IPS DF 6.9 (cell line): ENCODE data around the gene USP48.
A peak's percentile ranks its signal among the peaks of the same experiment; 100 is the strongest.
"Not testable (repeated sequence)": the region's sequence is repeated elsewhere in the genome, so short reads cannot be mapped to it uniquely, and the experiment has no call there.

Experiments
- DNase-seq: peaks from one replicate; pipeline ENCODE4 v3.0.0-alpha.2; 2013; ENCODE audit warnings: low read depth, low spot score
- H3K27ac ChIP-seq: one replicate; pipeline ENCODE4 v1.5.1; 2013; ENCODE audit warnings: low read length, control low read depth
- H3K27me3 ChIP-seq: 2 replicates; pipeline ENCODE4 v1.6.1; 2013; ENCODE audit warnings: mild to moderate bottlenecking, low read length; ENCODE audit not compliant: control insufficient read depth, insufficient read depth
- H3K36me3 ChIP-seq: 2 replicates; pipeline ENCODE4 v1.6.1; 2013; ENCODE audit warnings: low read length; ENCODE audit not compliant: control insufficient read depth, insufficient read depth
- H3K4me1 ChIP-seq: 2 replicates; pipeline ENCODE4 v1.6.1; 2013; ENCODE audit warnings: low read length; ENCODE audit not compliant: control insufficient read depth, insufficient read depth
- H3K4me3 ChIP-seq: 2 replicates; pipeline ENCODE4 v1.5.1; 2013; ENCODE audit warnings: mild to moderate bottlenecking, low read length
- H3K9me3 ChIP-seq: 2 replicates; pipeline ENCODE4 v1.6.1; 2013; ENCODE audit warnings: low read length, inconsistent platforms; ENCODE audit not compliant: control insufficient read depth, insufficient read depth
- WGBS: extraction: QIAGEN DNeasy Blood & Tissue Kit; methylation state at CpG from one replicate; pipeline ENCODE4 v1.1.7; 2013; ENCODE audit warnings: mixed read lengths, missing lambda C conversion rate; ENCODE audit not compliant: insufficient read length, insufficient coverage; 5-methylcytosine and 5-hydroxymethylcytosine counted together

The USP48 gene

GRCh38 chr1:21814241-21814918 lies 31.4 kb upstream of the USP48 start:
- no CpG with 5 or more reads among the region's 65 CpGs for WGBS
- Histone ChIP-seq H3K36me3 (no peaks in the 10 kb centered on the region), H3K4me1 (no peaks in the 10 kb centered on the region), H3K27me3 (no peaks in the 10 kb centered on the region), H3K9me3 (no peaks in the 10 kb centered on the region), H3K27ac (no peak overlapping the region), H3K4me3 (peak overlapping the region; percentile 38; the same call in 1 of the 2 replicates)
- peak; percentile 35 for DNase-seq

DNA sequence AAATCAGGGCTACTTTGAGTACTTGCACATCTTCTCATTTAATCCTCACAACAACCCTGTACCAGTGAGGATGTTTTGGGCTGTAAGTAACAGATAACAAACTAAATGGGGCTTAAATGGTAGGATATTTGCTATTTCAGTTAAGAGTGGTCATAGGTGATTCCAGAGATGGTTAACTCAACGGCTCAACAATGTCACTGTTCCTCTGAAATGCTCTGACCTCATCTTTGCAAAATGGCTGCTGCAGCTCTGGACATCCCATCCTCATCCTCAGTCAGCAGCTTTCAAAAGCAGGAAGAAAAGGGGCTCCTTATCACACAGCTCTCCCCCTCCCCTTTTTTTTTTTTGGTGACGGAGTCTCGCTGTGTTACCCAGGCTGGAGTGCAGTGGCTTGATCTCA lies 30.6 kb upstream of the USP48 start:
- Histone ChIP-seq H3K27me3 (no peaks in the 10 kb centered on the region), H3K4me3 (no peak overlapping the region), H3K9me3 (no peaks in the 10 kb centered on the region), H3K36me3 (no peaks in the 10 kb centered on the region), H3K27ac (no peak overlapping the region), H3K4me1 (no peaks in the 10 kb centered on the region)
- DNase-seq = no peak
- WGBS = no CpG with 5 or more reads among the region's 3 CpGs

DNA sequence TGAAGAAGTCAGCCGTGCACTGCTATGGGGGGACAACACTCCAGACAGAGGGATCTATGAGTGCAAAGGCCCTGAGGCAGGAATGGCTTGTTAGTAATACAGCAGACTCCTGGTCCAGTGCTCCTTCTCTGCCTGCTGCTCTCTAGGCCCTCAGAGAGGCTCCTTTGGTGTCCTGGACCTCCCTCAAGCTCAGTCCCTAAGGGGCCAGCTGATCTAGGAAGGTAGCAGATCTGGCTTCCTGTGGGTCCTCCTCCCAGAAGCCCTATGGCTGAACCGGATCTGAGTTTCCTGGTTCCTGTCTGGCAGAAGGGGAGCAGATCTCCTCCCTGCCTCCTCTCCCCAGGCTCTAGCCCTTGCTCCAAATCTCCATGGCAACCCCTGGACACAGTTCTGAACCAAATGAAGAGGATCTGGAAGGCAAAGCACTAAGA lies 28.9 kb upstream of the USP48 start, which contains the start of gene LDLRAD2:
Gene LDLRAD2 (plus strand): TSS at position 391 of the 431 bp plus-strand sequence. CDS start 187 bp downstream, outside the sequence.
- Histone ChIP-seq H3K9me3 (no peaks in the 10 kb centered on the region), H3K4me3 (no peak within 1 kb of the TSS), H3K36me3 (no peaks in the 10 kb centered on the region), H3K27ac (no peak within 1 kb of the TSS), H3K4me1 (no peaks in the 10 kb centered on the region), H3K27me3 (no peaks in the 10 kb centered on the region)
- no peak for DNase-seq
- no CpG with 5 or more reads among the region's 2 CpGs for WGBS

DNA sequence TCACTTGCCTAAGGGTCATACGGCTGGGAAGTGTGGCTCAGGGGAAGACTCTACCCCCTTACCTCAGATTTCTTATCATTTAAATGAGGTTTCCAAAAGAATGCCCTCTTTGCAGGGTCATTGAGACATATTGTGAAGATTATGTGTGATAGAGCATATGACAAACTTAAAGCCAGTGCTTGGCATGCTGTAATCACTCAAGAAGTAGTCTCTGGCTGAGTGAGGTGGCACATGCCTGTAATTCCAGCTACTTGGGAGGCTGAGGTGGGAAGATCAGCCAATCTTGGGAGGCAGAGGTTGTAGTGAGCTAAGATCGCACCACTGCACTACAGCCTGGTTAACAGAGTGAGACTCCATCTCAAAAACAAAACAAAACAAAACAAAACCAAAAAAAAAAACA lies 21.6 kb upstream of the USP48 start:
- no CpG with 5 or more reads among the region's 2 CpGs for WGBS
- H3K9me3 ChIP-seq = no peaks in the 10 kb centered on the region
- no peak for DNase-seq
- H3K36me3 ChIP-seq = no peaks in the 10 kb centered on the region
- no peaks in the 10 kb centered on the region for H3K27me3 ChIP-seq
- no peak overlapping the region for H3K4me3 ChIP-seq
- no peaks in the 10 kb centered on the region; the same call in 1 of the 2 replicates for H3K4me1 ChIP-seq
- no peak overlapping the region for H3K27ac ChIP-seq

GRCh38 chr1:21801100-21801499 lies 18.2 kb upstream of the USP48 start:
- DNase-seq = no peak
- Histone ChIP-seq H3K9me3 (no peaks in the 10 kb centered on the region), H3K27me3 (no peaks in the 10 kb centered on the region), H3K4me3 (no peak overlapping the region), H3K4me1 (no peaks in the 10 kb centered on the region; the same call in 1 of the 2 replicates), H3K27ac (no peak overlapping the region), H3K36me3 (no peaks in the 10 kb centered on the region)
- no CpG with 5 or more reads among the region's 4 CpGs for WGBS

GRCh38 chr1:21799730-21800129 lies 16.8 kb upstream of the USP48 start:
- no peak for DNase-seq
- Histone ChIP-seq H3K27ac (no peak overlapping the region), H3K4me1 (no peaks in the 10 kb centered on the region; the same call in 1 of the 2 replicates), H3K27me3 (no peaks in the 10 kb centered on the region), H3K9me3 (no peaks in the 10 kb centered on the region), H3K36me3 (no peaks in the 10 kb centered on the region), H3K4me3 (no peak overlapping the region)
- WGBS = no CpG with 5 or more reads among the region's 5 CpGs

DNA sequence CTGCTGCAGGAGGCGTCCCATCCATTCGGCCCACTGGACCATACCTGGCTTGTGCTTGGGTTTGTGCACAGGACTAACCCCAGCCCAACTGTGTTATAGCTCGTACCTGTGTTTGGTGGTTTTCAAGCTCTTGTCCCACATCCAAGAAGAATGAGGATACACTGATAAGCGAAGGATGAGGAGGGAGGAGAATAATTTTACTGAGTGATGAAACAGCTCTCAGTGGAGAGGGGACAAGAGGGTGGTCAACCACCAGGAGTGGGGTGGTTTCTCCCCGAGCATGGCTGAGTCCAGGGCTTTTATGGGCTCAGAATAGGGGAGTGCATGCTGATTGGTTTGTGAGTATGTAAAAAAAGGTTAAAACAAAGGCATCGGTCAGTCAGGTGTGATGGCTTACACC lies 12.1 kb upstream of the USP48 start:
- no peaks in the 10 kb centered on the region for H3K9me3 ChIP-seq
- no peak overlapping the region for H3K4me3 ChIP-seq
- H3K27me3 ChIP-seq = no peaks in the 10 kb centered on the region
- WGBS = no CpG with 5 or more reads among the region's 6 CpGs
- DNase-seq = no peak
- H3K36me3 ChIP-seq = no peaks in the 10 kb centered on the region
- H3K4me1 ChIP-seq = no peaks in the 10 kb centered on the region
- no peak overlapping the region for H3K27ac ChIP-seq

GRCh38 chr1:21794656-21795055 lies 11.7 kb upstream of the USP48 start:
- no peak for DNase-seq
- Histone ChIP-seq H3K9me3 (no peaks in the 10 kb centered on the region), H3K36me3 (no peaks in the 10 kb centered on the region), H3K27ac (no peak overlapping the region), H3K4me1 (no peaks in the 10 kb centered on the region), H3K4me3 (no peak overlapping the region), H3K27me3 (no peaks in the 10 kb centered on the region)
- WGBS = no CpG with 5 or more reads among the region's 2 CpGs

DNA sequence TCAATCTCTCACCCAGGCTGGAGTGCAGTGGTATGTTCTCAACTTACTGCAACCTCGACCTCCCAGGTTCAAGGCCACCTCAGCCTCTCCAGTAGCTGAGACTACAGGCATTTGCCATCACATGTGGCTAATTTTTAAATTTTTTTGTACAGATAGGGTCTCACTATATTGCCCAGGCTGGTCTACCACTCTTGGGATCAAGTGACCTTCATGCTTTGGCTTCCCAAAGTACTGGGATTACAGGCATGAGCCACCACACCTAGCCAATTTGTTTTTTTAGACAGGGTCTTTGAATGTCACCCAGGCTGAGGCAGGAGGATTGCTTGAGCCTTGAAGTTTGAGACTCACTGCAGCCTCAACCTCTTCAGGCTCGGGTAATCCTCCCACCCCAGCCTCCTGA lies 10.2 kb upstream of the USP48 start:
- no peaks in the 10 kb centered on the region for H3K27me3 ChIP-seq
- H3K9me3 ChIP-seq = no peaks in the 10 kb centered on the region
- H3K4me3 ChIP-seq = no peak overlapping the region
- no peak for DNase-seq
- H3K36me3 ChIP-seq = no peaks in the 10 kb centered on the region
- H3K27ac ChIP-seq = no peak overlapping the region
- WGBS = no CpG with 5 or more reads among the region's 2 CpGs
- H3K4me1 ChIP-seq = no peaks in the 10 kb centered on the region

- Histone ChIP-seq H3K27me3 (no peaks in the 10 kb centered on the region), H3K36me3 (no peaks in the 10 kb centered on the region), H3K4me1 (no peaks in the 10 kb centered on the region), H3K9me3 (no peaks in the 10 kb centered on the region), H3K27ac (no peak overlapping the region), H3K4me3 (no peak overlapping the region)
- no peak for DNase-seq
- no CpG with 5 or more reads among the region's 2 CpGs for WGBS
Observed at GRCh38 chr1:21786640-21787039, 3.7 kb upstream of the USP48 start.

- DNase-seq, H3K9me3 ChIP-seq, H3K36me3 ChIP-seq, H3K27me3 ChIP-seq, H3K27ac ChIP-seq, H3K4me3 ChIP-seq, H3K4me1 ChIP-seq: not testable (repeated sequence)
- no CpG with 5 or more reads among the region's 9 CpGs for WGBS
Observed at GRCh38 chr1:21785764-21786163, 2.8 kb upstream of the USP48 start.
